IPS-NIHi7 (cell line): ENCODE data around the gene CRMP1.
A peak's percentile ranks its signal among the peaks of the same experiment; 100 is the strongest.

Source experiments
- DNase-seq: peaks from one replicate; pipeline ENCODE4 v3.0.0; 2012; ENCODE audit warnings: mixed read lengths; ENCODE audit errors: extremely low spot score

Gene CRMP1

GRCh38 chr4:5919571-5919970 lies 26.7 kb upstream of the CRMP1 start:
- DNase-seq: no peak

GRCh38 chr4:5919044-5919443 lies 26.2 kb upstream of the CRMP1 start:
- no peak for DNase-seq

GRCh38 chr4:5918331-5918985 lies 25.6 kb upstream of the CRMP1 start:
- no peak for DNase-seq

GRCh38 chr4:5917672-5918071 lies 24.8 kb upstream of the CRMP1 start:
- no peak for DNase-seq

- DNase-seq: no peak
These were observed 23.3 kb upstream of the CRMP1 start for GRCh38 chr4:5916229-5916628.

GRCh38 chr4:5913454-5913853 lies 20.6 kb upstream of the CRMP1 start:
- DNase-seq: no peak

GRCh38 chr4:5912614-5913019 lies 19.7 kb upstream of the CRMP1 start:
- DNase-seq: no peak

GRCh38 chr4:5908876-5909427 lies 16.1 kb upstream of the CRMP1 start:
- DNase-seq: no peak

- no peak for DNase-seq
These were observed 13.3 kb upstream of the CRMP1 start for GRCh38 chr4:5906191-5906590.

- peak; percentile 64 for DNase-seq
These were observed 12.8 kb upstream of the CRMP1 start for GRCh38 chr4:5905714-5906113.

GRCh38 chr4:5900844-5901243 lies 8.0 kb upstream of the CRMP1 start:
- no peak for DNase-seq

GRCh38 chr4:5899881-5900280 lies 7.0 kb upstream of the CRMP1 start:
- no peak for DNase-seq

GRCh38 chr4:5899396-5899795 lies 6.5 kb upstream of the CRMP1 start:
- DNase-seq: no peak

GRCh38 chr4:5897674-5898073 lies 4.8 kb upstream of the CRMP1 start:
- no peak for DNase-seq

- no peak for DNase-seq
These were observed 2.4 kb upstream of the CRMP1 start for GRCh38 chr4:5895287-5895686.

GRCh38 chr4:5894266-5894665 lies 1.4 kb upstream of the CRMP1 start:
- no peak for DNase-seq

GRCh38 chr4:5893591-5893990 lies 705 bp upstream of the CRMP1 start:
- DNase-seq: no peak

GRCh38 chr4:5892323-5893003 lies 423 bp downstream of the CRMP1 start:
- no peak for DNase-seq

GRCh38 chr4:5891563-5892322 lies 1.1 kb downstream of the CRMP1 start:
- no peak for DNase-seq

- DNase-seq: peak; percentile 89
These were observed 2.7 kb downstream of the CRMP1 start for GRCh38 chr4:5890063-5890727.

GRCh38 chr4:5889002-5889696 lies 3.7 kb downstream of the CRMP1 start:
- DNase-seq: no peak
